ENCODE data around the gene C6orf136. TPM values are rescaled to one million over a fixed set of nuclear protein-coding genes. Genes with fewer than 3 reads are reported as not detected.

Gene C6orf136
- total and polyA plus RNA-seq, 9 of the 15 experiments (the other 6 are each of a cell fraction or from before 2014, with no cell fraction given), result 14.1 to 63.1 (median 18.4) TPM

DNA sequence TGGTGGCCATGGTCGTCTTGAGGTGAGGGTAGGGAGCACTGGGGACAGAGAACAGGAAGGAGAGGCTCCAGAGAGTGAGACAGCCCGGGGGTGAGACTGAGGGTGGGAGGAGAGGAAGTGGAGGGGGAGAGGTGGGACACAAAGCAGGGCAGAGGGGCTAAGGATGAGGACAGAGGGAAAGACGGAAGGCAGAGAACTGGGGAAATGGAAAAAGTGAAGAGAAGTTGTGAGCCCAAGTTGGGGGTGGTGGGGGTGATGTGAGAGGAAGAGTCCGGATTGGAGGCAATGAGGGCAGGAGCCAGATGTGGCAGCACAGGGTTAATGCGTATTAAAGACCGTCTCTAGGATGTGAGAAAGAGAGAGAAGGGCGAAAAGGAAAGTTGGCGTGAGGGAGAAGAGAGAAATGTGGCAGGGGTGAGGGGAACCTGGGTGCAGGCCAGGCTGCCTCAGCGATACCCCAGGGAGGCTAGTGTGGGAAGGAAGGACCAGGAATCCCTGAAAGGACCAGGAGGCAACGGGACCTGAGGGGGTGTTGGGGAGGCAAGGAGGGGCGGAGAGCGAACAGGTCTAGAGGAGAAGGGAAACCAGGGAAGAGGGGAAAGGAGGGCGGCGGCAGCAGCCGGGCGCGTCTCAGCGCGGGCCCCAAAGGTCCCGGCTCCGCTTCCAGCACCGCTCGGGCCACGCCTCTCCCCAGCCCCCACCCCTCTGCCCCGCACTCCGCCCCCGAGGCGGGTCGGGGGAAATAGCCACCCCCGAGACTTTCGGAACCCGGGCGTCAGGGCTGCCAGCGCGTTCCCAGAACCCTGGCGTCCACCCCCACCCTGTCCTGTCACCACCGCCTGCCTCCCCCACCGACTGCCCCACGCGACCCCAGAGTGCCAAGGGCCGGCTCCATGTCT is 39.3 kb downstream of the C6orf136 start, which contains the start of gene PPP1R18 (continued):
- TF ChIP-seq MTA3 (IDR thresholded peaks at IDR 0.05; ENCODE audit: borderline replicate concordance), result no peak; the same call in 1 of the 2 replicates
- TF ChIP-seq ZNF561 (CRISPR knock-in tag; conservative IDR thresholded peaks at IDR 0.05), result no peak
- TF ChIP-seq MXI1 (IDR thresholded peaks at IDR 0.05; ENCODE audit: low read depth, low read length), result peak; percentile 25; the same call in 1 of the 2 replicates
- TF ChIP-seq GATA2 (CRISPR knock-in tag; IDR thresholded peaks at IDR 0.05), result no peak
- TF ChIP-seq ZNF224 (CRISPR knock-in tag; IDR thresholded peaks at IDR 0.05), result no peak
- no peak for TF ChIP-seq ZFP1 (CRISPR knock-in tag; IDR thresholded peaks at IDR 0.05)
- no peak for TF ChIP-seq CEBPB (tag; IDR thresholded peaks at IDR 0.05)
- TF ChIP-seq ZBTB1 (CRISPR knock-in tag; IDR thresholded peaks at IDR 0.05; ENCODE audit: borderline replicate concordance, low read depth), result no peak
- no peak for TF ChIP-seq ZNF354B (CRISPR knock-in tag; IDR thresholded peaks at IDR 0.05)
- no peak for TF ChIP-seq ZNF212 (CRISPR knock-in tag; IDR thresholded peaks at IDR 0.05)
- TF ChIP-seq, protein P1, sequence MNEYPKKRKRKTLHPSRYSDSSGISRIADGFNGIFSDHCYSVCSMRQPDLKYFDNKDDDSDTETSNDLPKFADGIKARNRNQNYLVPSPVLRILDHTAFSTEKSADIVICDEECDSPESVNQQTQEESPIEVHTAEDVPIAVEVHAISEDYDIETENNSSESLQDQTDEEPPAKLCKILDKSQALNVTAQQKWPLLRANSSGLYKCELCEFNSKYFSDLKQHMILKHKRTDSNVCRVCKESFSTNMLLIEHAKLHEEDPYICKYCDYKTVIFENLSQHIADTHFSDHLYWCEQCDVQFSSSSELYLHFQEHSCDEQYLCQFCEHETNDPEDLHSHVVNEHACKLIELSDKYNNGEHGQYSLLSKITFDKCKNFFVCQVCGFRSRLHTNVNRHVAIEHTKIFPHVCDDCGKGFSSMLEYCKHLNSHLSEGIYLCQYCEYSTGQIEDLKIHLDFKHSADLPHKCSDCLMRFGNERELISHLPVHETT (CRISPR knock-in tag; conservative IDR thresholded peaks at IDR 0.05 in 1 of 2, IDR thresholded peaks at IDR 0.05 in 1 of 2), result no peak
- no peak for TF ChIP-seq RFX5 (IDR thresholded peaks at IDR 0.05; ENCODE audit: low read depth, low read length)
- TF ChIP-seq CBFB (CRISPR knock-in tag; IDR thresholded peaks at IDR 0.05), result no peak
- TF ChIP-seq, protein P2, sequence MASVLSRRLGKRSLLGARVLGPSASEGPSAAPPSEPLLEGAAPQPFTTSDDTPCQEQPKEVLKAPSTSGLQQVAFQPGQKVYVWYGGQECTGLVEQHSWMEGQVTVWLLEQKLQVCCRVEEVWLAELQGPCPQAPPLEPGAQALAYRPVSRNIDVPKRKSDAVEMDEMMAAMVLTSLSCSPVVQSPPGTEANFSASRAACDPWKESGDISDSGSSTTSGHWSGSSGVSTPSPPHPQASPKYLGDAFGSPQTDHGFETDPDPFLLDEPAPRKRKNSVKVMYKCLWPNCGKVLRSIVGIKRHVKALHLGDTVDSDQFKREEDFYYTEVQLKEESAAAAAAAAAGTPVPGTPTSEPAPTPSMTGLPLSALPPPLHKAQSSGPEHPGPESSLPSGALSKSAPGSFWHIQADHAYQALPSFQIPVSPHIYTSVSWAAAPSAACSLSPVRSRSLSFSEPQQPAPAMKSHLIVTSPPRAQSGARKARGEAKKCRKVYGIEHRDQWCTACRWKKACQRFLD (CRISPR knock-in tag; IDR thresholded peaks at IDR 0.05), result no peak
- no peak for TF ChIP-seq SIRT6 (IDR thresholded peaks at IDR 0.05; ENCODE audit: low read depth, low read length)
- 0 out of 2 replicates have a peak, but pooled peaks have one; percentile 8 for TF ChIP-seq JUN (IDR thresholded peaks at IDR 0.05; ENCODE audit: borderline replicate concordance, low read depth, low read length)
- TF ChIP-seq JUN (CRISPR knock-in tag; IDR thresholded peaks at IDR 0.05; ENCODE audit: borderline replicate concordance), result no peak
- TF ChIP-seq MYBL2 (IDR thresholded peaks at IDR 0.05; ENCODE audit: low read depth), result no peak
- TF ChIP-seq MYBL2 (CRISPR knock-in tag; IDR thresholded peaks at IDR 0.05; ENCODE audit: borderline replicate concordance), result no peak
- TF ChIP-seq, protein P3, sequence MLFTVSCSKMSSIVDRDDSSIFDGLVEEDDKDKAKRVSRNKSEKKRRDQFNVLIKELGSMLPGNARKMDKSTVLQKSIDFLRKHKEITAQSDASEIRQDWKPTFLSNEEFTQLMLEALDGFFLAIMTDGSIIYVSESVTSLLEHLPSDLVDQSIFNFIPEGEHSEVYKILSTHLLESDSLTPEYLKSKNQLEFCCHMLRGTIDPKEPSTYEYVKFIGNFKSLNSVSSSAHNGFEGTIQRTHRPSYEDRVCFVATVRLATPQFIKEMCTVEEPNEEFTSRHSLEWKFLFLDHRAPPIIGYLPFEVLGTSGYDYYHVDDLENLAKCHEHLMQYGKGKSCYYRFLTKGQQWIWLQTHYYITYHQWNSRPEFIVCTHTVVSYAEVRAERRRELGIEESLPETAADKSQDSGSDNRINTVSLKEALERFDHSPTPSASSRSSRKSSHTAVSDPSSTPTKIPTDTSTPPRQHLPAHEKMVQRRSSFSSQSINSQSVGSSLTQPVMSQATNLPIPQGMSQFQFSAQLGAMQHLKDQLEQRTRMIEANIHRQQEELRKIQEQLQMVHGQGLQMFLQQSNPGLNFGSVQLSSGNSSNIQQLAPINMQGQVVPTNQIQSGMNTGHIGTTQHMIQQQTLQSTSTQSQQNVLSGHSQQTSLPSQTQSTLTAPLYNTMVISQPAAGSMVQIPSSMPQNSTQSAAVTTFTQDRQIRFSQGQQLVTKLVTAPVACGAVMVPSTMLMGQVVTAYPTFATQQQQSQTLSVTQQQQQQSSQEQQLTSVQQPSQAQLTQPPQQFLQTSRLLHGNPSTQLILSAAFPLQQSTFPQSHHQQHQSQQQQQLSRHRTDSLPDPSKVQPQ (CRISPR knock-in tag; IDR thresholded peaks at IDR 0.05; ENCODE audit: borderline replicate concordance), result no peak
- no peak for TF ChIP-seq ZFX (CRISPR knock-in tag; IDR thresholded peaks at IDR 0.05)

All from K562 (cell line).